ENCODE measurements around the gene EPS15.
"Not testable (repeated sequence)": the region's sequence is repeated elsewhere in the genome, so short reads cannot be mapped to it uniquely, and the experiment has no call there.

EPS15 gene

GRCh38 chr1:51532853-51533252 lies 13.8 kb upstream of the EPS15 start:
- H3K4me2 ChIP-seq, result no peak overlapping the region
- no peaks in the 10 kb centered on the region for H3K9me3 ChIP-seq (replicated peaks in 1 of 11)
- H3K9ac ChIP-seq, result no peak overlapping the region
- H3K4me3 ChIP-seq, result no peak overlapping the region
- no peaks in the 10 kb centered on the region for H4K20me1 ChIP-seq
- peaks cover 0 to 24% (median 10%) of the 10 kb centered on the region in 10 experiments; a peak in 14 of 20 replicates for H3K4me1 ChIP-seq
- TF ChIP-seq Cebpa-rat (IDR thresholded peaks at IDR 0.05), result no peak
- H3K27ac ChIP-seq, result no peak overlapping the region
- H3K27me3 ChIP-seq, result no peaks in the 10 kb centered on the region
- H3K36me3 ChIP-seq, result no peaks in the 10 kb centered on the region

GRCh38 chr1:51530447-51530846 lies 11.4 kb upstream of the EPS15 start:
- TF ChIP-seq Cebpa-rat (IDR thresholded peaks at IDR 0.05), result peak in 3 of 11 experiments; percentile 21 to 73 (median 52); a peak in 3 of 22 replicates
- H3K27ac ChIP-seq; H4K20me1 ChIP-seq; H3K4me2 ChIP-seq; H3K4me3 ChIP-seq; H3K27me3 ChIP-seq; H3K9me3 ChIP-seq (replicated peaks in 1 of 11); H3K9ac ChIP-seq; H3K36me3 ChIP-seq: not testable (repeated sequence)
- peaks cover 0 to 24% (median 10%) of the 10 kb centered on the region in 10 experiments; a peak in 14 of 20 replicates for H3K4me1 ChIP-seq

GRCh38 chr1:51527144-51527543 lies 8.1 kb upstream of the EPS15 start:
- Histone ChIP-seq H3K36me3 (no peaks in the 10 kb centered on the region), H3K4me3 (no peak overlapping the region), H3K4me2 (no peak overlapping the region), H3K27ac (no peak overlapping the region), H3K4me1 (0 out of 20 replicates have a peak, but pooled peaks cover 0 to 5% (median 0%) of the 10 kb centered on the region in 10 experiments), H3K27me3 (no peaks in the 10 kb centered on the region), H3K9ac (no peak overlapping the region), H4K20me1 (no peaks in the 10 kb centered on the region), H3K9me3 (replicated peaks in 1 of 11) (no peaks in the 10 kb centered on the region)
- no peak for TF ChIP-seq Cebpa-rat (IDR thresholded peaks at IDR 0.05)

DNA sequence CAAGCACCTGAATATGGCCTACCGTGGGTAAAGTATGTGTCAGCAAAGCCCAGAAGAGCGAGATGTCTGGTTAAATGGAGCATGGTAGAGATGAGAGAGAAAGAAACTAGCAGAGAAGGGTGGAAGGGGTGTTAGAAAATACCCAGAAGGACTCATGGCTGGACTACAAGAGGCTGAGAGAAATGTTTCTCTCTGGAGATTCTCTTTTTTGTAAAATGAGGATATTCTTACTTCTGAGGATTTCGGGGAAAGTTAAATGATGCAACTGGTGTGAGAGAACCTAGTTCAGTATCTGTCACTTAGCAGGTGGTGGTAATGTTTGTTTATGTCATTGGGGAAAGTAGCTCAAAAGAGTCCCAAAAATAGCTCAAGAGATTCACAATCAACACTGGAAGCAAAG lies 7.2 kb upstream of the EPS15 start:
- H3K36me3 ChIP-seq, result no peaks in the 10 kb centered on the region
- H3K9ac ChIP-seq, result no peak overlapping the region
- no peak for TF ChIP-seq Cebpa-rat (IDR thresholded peaks at IDR 0.05)
- no peaks in the 10 kb centered on the region for H3K27me3 ChIP-seq
- H3K4me2 ChIP-seq, result no peak overlapping the region
- no peak overlapping the region for H3K27ac ChIP-seq
- no peaks in the 10 kb centered on the region for H4K20me1 ChIP-seq
- H3K4me1 ChIP-seq, result 0 out of 20 replicates have a peak, but pooled peaks cover 0 to 5% (median 0%) of the 10 kb centered on the region in 10 experiments
- H3K4me3 ChIP-seq, result no peak overlapping the region
- no peaks in the 10 kb centered on the region for H3K9me3 ChIP-seq (replicated peaks in 1 of 11)

GRCh38 chr1:51525295-51525694 lies 6.2 kb upstream of the EPS15 start:
- Histone ChIP-seq H3K27ac (no peak overlapping the region), H3K4me1 (peaks cover 0 to 9% (median 0%) of the 10 kb centered on the region in 10 experiments; a peak in 4 of 20 replicates), H3K9me3 (replicated peaks in 1 of 11) (no peaks in the 10 kb centered on the region), H3K4me2 (no peak overlapping the region), H3K36me3 (no peaks in the 10 kb centered on the region), H3K9ac (no peak overlapping the region), H4K20me1 (no peaks in the 10 kb centered on the region), H3K4me3 (no peak overlapping the region), H3K27me3 (no peaks in the 10 kb centered on the region)
- no peak for TF ChIP-seq Cebpa-rat (IDR thresholded peaks at IDR 0.05)

- H3K4me1 ChIP-seq, result peaks cover 0 to 14% (median 0%) of the 10 kb centered on the region in 10 experiments; a peak in 4 of 20 replicates
- no peaks in the 10 kb centered on the region for H3K9me3 ChIP-seq (replicated peaks in 1 of 11)
- H3K9ac ChIP-seq, result no peak overlapping the region
- no peaks in the 10 kb centered on the region for H4K20me1 ChIP-seq
- no peaks in the 10 kb centered on the region for H3K27me3 ChIP-seq
- no peak overlapping the region for H3K27ac ChIP-seq
- H3K4me2 ChIP-seq, result 0 out of 22 replicates have a peak overlapping the region, but pooled peaks of 1 of the 11 experiments have one; percentile 14
- no peaks in the 10 kb centered on the region for H3K36me3 ChIP-seq
- TF ChIP-seq Cebpa-rat (IDR thresholded peaks at IDR 0.05), result no peak
- no peak overlapping the region for H3K4me3 ChIP-seq
Measured at GRCh38 chr1:51524817-51525216, 5.8 kb upstream of the EPS15 start.

DNA sequence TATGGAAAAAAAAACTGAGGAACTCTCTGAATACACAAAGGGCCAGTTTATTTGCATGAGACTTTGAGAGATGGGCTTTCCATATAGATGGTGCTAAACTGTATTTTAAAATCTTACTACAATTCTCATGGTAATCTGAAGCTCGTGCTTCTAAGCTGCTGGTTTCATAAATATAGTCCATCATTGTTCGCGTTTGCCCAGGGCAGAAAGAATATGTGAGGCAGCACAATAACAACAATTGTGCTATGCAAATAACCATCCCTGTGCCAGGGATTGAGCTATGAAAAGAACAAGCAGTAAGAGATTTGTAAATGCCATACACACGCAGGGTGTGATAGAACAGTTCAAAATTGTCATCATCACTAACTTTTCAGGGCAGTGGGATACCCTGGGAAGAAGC lies 4.9 kb upstream of the EPS15 start:
- Histone ChIP-seq H3K9me3 (replicated peaks in 1 of 11) (no peaks in the 10 kb centered on the region), H3K27me3 (no peaks in the 10 kb centered on the region), H3K4me2 (no peak overlapping the region), H3K27ac (no peak overlapping the region), H3K4me3 (no peak overlapping the region), H4K20me1 (no peaks in the 10 kb centered on the region), H3K4me1 (peaks cover 0 to 16% (median 0%) of the 10 kb centered on the region in 10 experiments; a peak in 4 of 20 replicates), H3K36me3 (no peaks in the 10 kb centered on the region), H3K9ac (no peak overlapping the region)
- no peak for TF ChIP-seq Cebpa-rat (IDR thresholded peaks at IDR 0.05)

DNA sequence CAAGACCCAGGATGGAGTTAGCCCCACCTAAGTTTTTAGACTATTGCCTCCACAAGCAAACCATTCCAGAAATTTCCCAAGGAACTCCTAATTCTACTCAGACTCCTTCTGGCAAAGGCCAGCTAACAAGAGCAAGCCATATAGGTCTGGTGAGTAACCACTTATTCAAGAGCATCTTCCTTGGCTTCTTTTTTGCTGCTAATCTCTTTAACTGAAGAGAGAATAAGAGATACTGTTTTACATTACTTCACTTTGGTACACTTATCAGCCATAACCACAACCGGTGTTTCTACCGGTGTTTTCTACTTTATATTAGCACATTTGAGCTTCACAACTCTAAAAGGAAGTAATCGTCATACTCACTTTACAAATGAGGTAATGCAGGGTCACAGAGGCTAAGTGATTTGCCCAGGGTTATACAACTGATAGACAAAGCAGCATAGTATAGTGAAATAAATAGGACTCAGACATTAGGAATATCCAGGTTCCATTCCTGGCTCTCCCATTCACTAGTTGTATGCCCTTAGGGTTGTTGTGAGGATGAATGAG lies 1.7 kb upstream of the EPS15 start:
- no peak for TF ChIP-seq Cebpa-rat (IDR thresholded peaks at IDR 0.05)
- Histone ChIP-seq H3K4me2 (peak overlapping the region in 3 of 11 experiments; percentile 16 to 38 (median 24); a peak in 3 of 22 replicates), H3K27me3 (no peaks in the 10 kb centered on the region), H4K20me1 (peaks cover 1 to 28% (median 17%) of the 10 kb centered on the region in 11 experiments; a peak in 20 of 22 replicates), H3K9ac (no peak overlapping the region), H3K4me1 (peaks cover 18 to 29% (median 23%) of the 10 kb centered on the region in 10 experiments), H3K36me3 (no peaks in the 10 kb centered on the region), H3K9me3 (replicated peaks in 1 of 11) (no peaks in the 10 kb centered on the region), H3K4me3 (no peak overlapping the region), H3K27ac (no peak overlapping the region)

DNA sequence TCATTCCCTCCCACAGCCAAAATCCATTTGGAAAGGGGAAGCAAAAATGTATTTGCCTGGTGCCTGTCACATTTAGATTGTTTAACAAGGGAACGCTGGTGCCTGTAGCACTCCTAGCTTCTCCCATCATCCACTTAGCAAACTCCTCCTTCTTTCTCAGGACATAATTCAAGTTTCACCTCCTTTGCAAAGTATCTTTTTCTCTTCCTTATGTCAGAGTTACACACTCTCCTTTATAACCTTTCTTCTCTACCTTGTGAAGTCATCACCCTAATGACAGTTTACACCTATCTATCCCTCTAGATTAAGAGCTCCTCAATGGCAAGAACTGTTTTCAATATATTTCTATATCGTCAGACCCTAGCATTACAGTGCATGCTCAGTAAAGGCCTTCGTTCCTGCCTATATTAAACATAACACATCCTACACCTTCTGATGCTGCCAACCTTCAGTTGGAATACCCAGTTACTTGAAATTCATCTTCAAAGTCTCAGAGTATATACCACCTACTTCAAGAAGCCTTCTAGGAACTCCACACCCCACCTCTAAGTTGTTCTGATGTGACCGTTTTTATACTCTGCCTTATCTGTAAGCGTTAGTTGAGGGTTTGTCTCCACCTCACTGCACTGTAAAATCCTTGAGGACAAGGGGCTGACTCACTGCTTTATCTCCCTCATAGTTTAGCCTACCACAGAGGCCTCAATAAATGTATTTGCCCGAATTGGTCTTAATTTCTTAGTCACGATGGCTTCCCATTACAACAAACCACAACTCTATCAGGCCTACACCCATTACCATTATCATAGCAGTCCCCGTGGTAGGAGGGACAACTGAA lies 1.0 kb upstream of the EPS15 start:
- peak overlapping the region in 4 of 11 experiments; percentile 4 to 38 (median 20); a peak in 4 of 22 replicates for H3K4me2 ChIP-seq
- no peak overlapping the region for H3K9ac ChIP-seq
- no peak for TF ChIP-seq Cebpa-rat (IDR thresholded peaks at IDR 0.05)
- peaks cover 8 to 35% (median 24%) of the 10 kb centered on the region in 11 experiments; a peak in 21 of 22 replicates for H4K20me1 ChIP-seq
- H3K4me3 ChIP-seq, result no peak overlapping the region
- no peaks in the 10 kb centered on the region for H3K9me3 ChIP-seq (replicated peaks in 1 of 11)
- H3K27ac ChIP-seq, result no peak overlapping the region
- no peaks in the 10 kb centered on the region for H3K36me3 ChIP-seq
- H3K27me3 ChIP-seq, result no peaks in the 10 kb centered on the region
- H3K4me1 ChIP-seq, result peaks cover 24 to 36% (median 30%) of the 10 kb centered on the region in 10 experiments

All from BLaER1 treated with 17β-estradiol and CSF1 and Interleukin-3, amounts not matched to agents 10 nM and 100 nM (cell line).